Head of caudate nucleus (tissue), 42 donors: ENCODE data around the gene METTL9.
"Not testable (repeated sequence)": the region's sequence is repeated elsewhere in the genome, so short reads cannot be mapped to it uniquely, and the experiment has no call there.

ENCODE experiments used
- DNase-seq, 42 donors: peaks; one replicate each; pipeline versions ENCODE4 v3.0.0 to v3.0.0-alpha.2; 2020 to 2021; ENCODE audit warnings: mixed read lengths in 7 of 42
- intact Hi-C: fragments of 100-400 bp; cut with DNase I; formaldehyde crosslinking; loops from one replicate; pipeline ENCODE4 v1.15.0; 2022

METTL9 gene

GRCh38 chr16:21600031-21600773 lies 825 bp downstream of the METTL9 start:
- DNase-seq, result peak in 13 of 42 donors; percentile 18 to 66 (median 35)
- intact Hi-C loops, result no loop called here

DNA sequence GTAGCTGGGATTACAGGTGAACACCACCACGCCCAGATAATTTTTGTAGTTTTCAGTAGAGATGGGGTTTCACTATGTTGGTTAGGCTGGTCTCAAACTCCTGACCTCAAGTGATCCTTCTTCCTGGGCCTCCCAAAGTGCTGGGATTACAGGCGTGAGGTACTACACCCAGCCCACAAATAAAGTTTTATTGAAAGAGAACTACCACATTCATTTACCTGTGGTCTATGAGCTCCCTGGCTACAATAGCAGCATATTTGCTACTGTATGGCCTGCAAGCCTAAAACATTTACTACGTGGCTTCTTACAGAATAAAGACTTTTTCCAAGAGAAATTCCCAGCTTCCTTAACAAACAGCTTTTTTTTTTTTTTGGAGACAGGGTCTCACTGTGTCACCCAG lies 3.4 kb downstream of the METTL9 start:
- DNase-seq, result no peak
- intact Hi-C loops, result no loop called here

DNA sequence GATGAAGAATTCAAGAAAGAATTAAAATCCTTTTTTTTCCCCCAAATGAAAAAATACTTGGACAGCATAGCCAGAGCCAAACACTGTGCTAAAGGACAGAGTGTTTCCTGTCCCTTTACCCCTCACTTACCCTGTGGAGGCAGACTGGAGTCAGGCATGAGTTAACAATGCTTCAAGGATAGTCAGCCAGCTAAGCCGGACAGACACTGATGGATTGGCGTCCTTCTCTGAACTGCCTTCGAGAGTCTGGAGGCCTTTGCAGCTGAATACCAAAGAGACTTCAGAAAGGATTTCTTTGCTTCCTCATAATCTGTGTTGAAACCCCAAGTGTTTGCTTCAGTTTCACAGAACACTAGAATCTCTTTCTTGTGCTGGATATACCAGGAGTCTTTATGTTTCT lies 4.6 kb downstream of the METTL9 start:
- intact Hi-C loops, result no loop called here
- DNase-seq, result no peak

- peak in 22 of 42 donors; percentile 18 to 65 (median 37) for DNase-seq
- intact Hi-C loops, result not testable (repeated sequence)
Measured at GRCh38 chr16:21605848-21606247, 6.5 kb downstream of the METTL9 start.

- peak in 1 of 42 donors; percentile 17 for DNase-seq
- intact Hi-C loops, result no loop called here
Measured at GRCh38 chr16:21608639-21609328, 9.4 kb downstream of the METTL9 start.

GRCh38 chr16:21610006-21610544 lies 10.7 kb downstream of the METTL9 start:
- DNase-seq, result no peak
- intact Hi-C loops, result no loop called here

DNA sequence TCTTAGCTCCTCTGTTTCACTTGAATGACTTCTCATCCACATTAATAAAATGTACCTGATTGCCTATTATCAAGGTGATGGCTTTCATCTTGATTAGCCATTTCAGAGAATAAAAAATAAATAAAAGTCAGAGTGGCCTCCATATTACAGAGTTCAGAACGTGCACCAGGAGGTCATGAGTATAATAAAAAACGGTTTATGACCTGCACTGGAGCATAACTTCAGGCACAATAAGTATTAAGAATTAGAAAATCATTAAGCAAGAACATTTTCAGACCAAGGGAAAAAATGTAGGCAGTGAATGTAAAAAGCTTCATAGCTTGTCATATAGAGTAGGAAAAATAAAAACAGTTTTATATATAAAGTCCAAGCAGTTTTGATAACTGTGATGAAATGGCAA lies 11.4 kb downstream of the METTL9 start:
- DNase-seq, result no peak
- intact Hi-C loops, result no loop called here

- no peak for DNase-seq
- intact Hi-C loops, result no loop called here
Measured at GRCh38 chr16:21611198-21611555, 11.8 kb downstream of the METTL9 start.

DNA sequence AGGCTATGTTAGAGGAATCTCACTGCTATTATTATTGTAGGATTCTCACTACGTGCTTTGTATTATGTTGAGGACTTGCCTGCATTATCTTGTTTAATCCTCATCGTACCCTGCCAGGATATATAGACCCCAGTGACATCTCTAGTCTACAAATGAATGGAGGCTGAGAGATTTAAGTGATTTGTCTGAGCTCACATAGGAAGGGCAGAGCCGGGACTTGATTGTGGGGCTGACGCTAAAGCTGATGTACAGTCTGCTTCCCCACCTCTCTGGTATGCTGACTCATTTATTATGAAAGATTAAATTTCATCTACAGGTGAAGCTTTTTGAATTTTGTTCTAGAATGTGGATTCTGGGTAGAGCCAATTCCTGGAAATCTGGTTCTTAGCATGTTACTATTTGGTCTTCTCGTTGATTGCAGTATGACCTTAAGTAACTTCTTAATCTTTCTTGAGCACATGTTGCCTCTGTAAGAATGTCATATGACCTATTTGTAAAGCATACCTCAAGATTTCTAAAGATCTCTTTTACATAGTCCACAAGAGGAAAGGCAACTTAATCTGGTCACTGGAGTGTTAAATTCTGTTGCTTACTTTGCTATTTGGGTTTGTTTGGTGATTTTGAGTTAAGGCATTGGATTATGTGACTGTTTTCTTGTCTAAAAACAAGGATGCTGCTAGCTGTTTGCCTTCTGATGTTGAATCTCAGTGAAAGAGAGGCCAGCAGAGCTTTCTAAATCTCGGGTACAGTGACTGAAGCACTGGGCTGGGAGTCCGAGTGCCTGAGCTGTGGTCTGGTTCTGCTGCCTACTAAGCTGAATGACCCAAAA lies 12.4 kb downstream of the METTL9 start:
- DNase-seq, result peak in 14 of 42 donors; percentile 15 to 68 (median 43)
- intact Hi-C loops, result no loop called here

GRCh38 chr16:21613361-21613760 lies 14.0 kb downstream of the METTL9 start:
- intact Hi-C loops, result no loop called here
- no peak for DNase-seq

GRCh38 chr16:21613781-21614180 lies 14.4 kb downstream of the METTL9 start:
- intact Hi-C loops, result no loop called here
- no peak for DNase-seq

DNA sequence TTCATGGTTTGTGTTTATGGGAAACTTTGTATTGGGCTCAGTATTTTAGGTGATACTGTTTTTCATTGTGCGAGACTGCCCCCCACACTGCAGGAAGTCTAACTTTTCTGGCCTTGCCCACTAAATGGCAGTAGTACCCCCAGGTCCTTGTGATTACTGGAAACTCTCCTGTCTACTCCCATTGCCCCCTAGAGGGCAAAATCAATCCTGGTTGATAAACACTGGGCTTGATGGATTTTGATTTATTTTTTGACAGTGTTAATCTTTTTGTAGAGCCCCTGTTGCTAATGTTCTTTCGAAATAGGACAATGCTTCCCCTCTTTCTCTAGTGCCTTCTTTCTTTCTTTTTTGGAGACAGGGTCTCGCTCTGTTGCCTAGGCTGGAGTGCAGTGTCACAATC lies 15.5 kb downstream of the METTL9 start:
- intact Hi-C loops, result no loop called here
- no peak for DNase-seq

DNA sequence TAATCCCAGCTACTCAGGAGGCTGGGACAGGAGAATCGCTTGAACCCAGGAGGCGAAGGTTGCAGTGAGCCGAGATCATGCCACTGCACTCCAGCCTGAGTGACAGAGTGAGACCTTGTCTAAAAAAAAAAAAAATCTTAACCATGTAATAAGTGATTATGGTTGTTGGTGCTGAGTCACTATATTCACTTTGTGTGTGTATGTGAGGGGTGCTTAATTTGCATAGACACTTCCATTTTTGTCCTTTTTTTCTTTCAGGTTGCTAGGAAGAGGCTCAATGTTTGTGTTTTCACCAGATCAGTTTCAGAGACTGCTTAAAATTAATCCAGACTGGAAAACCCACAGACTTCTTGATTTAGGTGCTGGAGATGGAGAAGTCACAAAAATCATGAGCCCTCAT lies 18.2 kb downstream of the METTL9 start:
- intact Hi-C loops, result no loop called here
- no peak for DNase-seq

DNA sequence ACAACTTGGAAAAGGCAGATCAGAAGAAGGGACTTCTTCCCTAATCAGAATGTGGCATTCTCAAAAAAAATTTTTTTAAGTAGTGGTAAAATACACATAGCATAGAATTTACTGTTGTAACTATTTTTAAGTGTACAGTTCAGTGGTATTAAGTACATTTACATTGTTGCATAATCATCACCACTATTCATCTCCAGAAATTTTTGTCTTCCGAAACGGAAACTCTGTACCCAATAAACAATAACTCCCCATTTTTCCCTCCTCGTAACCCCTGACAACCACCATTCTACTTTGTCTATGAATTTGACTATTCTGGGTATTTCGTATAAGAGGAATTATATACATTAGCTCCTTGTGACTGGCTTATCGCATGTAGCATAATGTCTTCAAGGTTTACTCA lies 18.9 kb downstream of the METTL9 start:
- no peak for DNase-seq
- intact Hi-C loops, result no loop called here

DNA sequence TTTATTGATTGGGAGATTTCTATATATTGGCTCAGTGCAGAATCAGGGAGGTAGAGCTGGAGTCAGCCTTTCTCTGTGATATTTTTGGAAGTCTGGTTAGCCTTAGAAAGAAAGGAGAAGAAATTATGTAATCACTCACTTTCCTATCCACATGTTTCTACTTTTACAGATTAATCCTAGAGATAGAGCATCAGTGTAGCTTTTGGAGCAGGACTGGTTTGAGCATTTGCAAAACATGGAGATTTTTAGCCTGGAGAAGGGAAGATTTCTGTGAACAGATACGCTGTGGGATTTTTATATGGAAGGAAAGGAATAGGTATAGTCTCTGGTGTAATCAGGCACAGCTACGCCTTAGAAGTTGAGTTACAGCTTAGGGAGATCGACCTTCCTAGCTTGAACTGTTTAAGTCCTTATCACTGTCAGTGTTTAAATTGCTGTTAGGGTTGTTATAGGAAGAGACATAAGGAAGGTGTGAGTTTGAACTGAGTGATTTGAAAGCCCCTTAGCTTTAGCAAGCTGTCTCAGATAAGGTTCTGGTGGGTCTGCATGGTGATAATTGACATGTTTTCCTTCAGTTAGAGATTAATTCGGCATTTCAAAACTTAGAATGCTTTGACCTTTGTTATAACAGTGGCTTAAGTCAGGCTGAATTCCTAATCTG lies 20.5 kb downstream of the METTL9 start:
- peak in 1 of 42 donors; percentile 33 for DNase-seq
- intact Hi-C loops, result no loop called here

- no peak for DNase-seq
- intact Hi-C loops, result no loop called here
Measured at GRCh38 chr16:21620592-21620991, 21.2 kb downstream of the METTL9 start.

GRCh38 chr16:21622545-21622944 lies 23.2 kb downstream of the METTL9 start:
- intact Hi-C loops, result no loop called here
- no peak for DNase-seq

DNA sequence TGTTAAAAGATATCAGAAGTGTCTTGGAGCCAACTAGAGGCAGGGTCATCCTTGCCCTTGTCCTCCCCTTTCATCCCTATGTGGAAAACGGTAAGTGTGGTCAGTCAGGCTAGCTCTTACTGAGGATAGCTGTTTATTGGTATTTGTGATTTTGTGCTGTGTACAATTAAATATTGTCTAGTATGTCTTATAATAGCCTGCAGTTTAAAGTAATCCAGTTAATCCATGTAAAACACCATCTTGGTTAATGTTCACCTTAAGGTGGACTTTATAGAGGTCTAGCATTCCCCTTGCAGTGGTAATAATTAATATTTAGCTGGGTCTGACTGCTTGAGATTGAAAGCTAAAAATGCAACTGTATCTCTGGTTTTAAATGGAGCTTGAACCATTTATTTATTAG lies 25.6 kb downstream of the METTL9 start:
- intact Hi-C loops, result no loop called here
- DNase-seq, result no peak

DNA sequence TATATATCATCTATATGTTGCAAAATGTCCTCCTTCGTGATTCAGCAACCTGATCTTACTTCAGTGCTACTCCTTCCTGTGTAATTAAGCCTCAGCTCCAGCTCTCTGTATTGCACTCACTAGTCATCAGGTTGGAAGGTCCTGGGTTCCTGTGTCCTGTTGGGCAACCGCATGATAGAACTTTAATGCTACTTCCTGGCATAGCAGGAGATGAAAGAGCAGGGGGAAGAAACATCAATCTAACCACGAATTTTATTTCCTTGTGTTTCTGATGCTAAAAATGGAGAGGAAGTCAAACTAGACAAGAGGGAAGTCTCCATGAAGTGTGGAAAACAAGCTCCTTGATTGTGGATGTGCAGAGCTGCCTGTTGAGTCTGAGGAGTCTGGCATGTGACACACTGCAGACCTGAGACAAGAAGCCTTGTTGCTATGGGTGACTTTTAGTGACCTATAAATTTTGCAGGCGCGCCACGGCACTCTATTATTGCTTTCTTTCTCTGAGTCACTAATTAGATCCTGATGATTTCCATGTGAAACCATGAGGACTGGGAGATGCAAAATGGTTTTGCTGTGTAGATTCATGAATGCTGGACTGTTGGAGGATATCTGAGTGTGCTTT lies 27.4 kb downstream of the METTL9 start:
- peak in 19 of 42 donors; percentile 15 to 71 (median 41) for DNase-seq
- intact Hi-C loops, result no loop called here
